ENCODE data around the gene NSL1. TPM values are rescaled to one million over a fixed set of nuclear protein-coding genes. Genes with fewer than 3 reads are reported as not detected.

The NSL1 gene
- polyA plus RNA-seq, 1 donor (not counting 4 experiments of a cell fraction or from before 2014, with no cell fraction given) = 25.5 TPM

- no peak overlapping the region for H2AFZ ChIP-seq (ENCODE audit: control insufficient read depth, low read length)
- no peaks in the 10 kb centered on the region for H3K36me3 ChIP-seq (ENCODE audit: control insufficient read depth in 2 of 2, extremely low read depth in 1 of 2, insufficient read depth in 2 of 2, low read length in 2 of 2)
- no peaks in the 10 kb centered on the region for H3K79me2 ChIP-seq (ENCODE audit: control insufficient read depth, insufficient read depth, low read length)
- dilution Hi-C loops (cut with MboI; ENCODE audit: extremely low pct_ligation_motif_present, low sequenced_read_pairs) = no loop called here
- H3K9me3 ChIP-seq (ENCODE audit: control insufficient read depth, low read depth, low read length) = no peaks in the 10 kb centered on the region
- H3K9me1 ChIP-seq (ENCODE audit: control insufficient read depth, extremely low read depth, insufficient read depth, low read length) = no peaks in the 10 kb centered on the region
- no peaks in the 10 kb centered on the region for H3K4me1 ChIP-seq (ENCODE audit: control insufficient read depth, extremely low read depth, insufficient read depth, low read length)
- TF ChIP-seq CTCF (optimal IDR thresholded peaks at IDR 0.05 in 1 of 3, IDR thresholded peaks at IDR 0.05 in 1 of 3, conservative IDR thresholded peaks at IDR 0.05 in 1 of 3; ENCODE audit: extremely low read depth in 1 of 3, insufficient read depth in 2 of 3, low read length in 3 of 3) (no peak), EZH2 (IDR thresholded peaks at IDR 0.05; ENCODE audit: low read length) (no peak)
- FAIRE-seq (no peak), DNase-seq (ENCODE audit: low read depth, low spot score) (no peak)
- no peak overlapping the region for H3K9ac ChIP-seq (ENCODE audit: control insufficient read depth, extremely low read depth, insufficient read depth, low read length)
- H3K27ac ChIP-seq (ENCODE audit: control insufficient read depth, insufficient read depth, low read length) = no peak overlapping the region
- H3K4me3 ChIP-seq (ENCODE audit: control insufficient read depth in 2 of 3, extremely low read depth in 1 of 3, insufficient read depth in 2 of 3, low read depth in 1 of 3, low read length in 3 of 3) = no peak overlapping the region
- peaks cover 35% of the 10 kb centered on the region for H3K27me3 ChIP-seq (ENCODE audit: control insufficient read depth, extremely low read depth, insufficient read depth, low read length)
- no peak overlapping the region for H3K4me2 ChIP-seq (ENCODE audit: control insufficient read depth, extremely low read depth, insufficient read depth, low read depth, low read length)
- H4K20me1 ChIP-seq (ENCODE audit: control insufficient read depth, extremely low read depth, insufficient read depth, low read length) = no peaks in the 10 kb centered on the region
Measured at GRCh38 chr1:212687811-212688210, 103.8 kb downstream of the NSL1 start.

- peaks cover 36% of the 10 kb centered on the region for H3K27me3 ChIP-seq (ENCODE audit: control insufficient read depth, extremely low read depth, insufficient read depth, low read length)
- no peaks in the 10 kb centered on the region for H3K4me1 ChIP-seq (ENCODE audit: control insufficient read depth, extremely low read depth, insufficient read depth, low read length)
- no peaks in the 10 kb centered on the region for H3K79me2 ChIP-seq (ENCODE audit: control insufficient read depth, insufficient read depth, low read length)
- no peaks in the 10 kb centered on the region for H3K9me3 ChIP-seq (ENCODE audit: control insufficient read depth, low read depth, low read length)
- TF ChIP-seq CTCF (optimal IDR thresholded peaks at IDR 0.05 in 1 of 3, IDR thresholded peaks at IDR 0.05 in 1 of 3, conservative IDR thresholded peaks at IDR 0.05 in 1 of 3; ENCODE audit: extremely low read depth in 1 of 3, insufficient read depth in 2 of 3, low read length in 3 of 3) = no peak
- no peak for TF ChIP-seq EZH2 (IDR thresholded peaks at IDR 0.05; ENCODE audit: low read length)
- H3K27ac ChIP-seq (ENCODE audit: control insufficient read depth, insufficient read depth, low read length) = no peak overlapping the region
- FAIRE-seq = no peak
- dilution Hi-C loops (cut with MboI; ENCODE audit: extremely low pct_ligation_motif_present, low sequenced_read_pairs) = no loop called here
- H3K9me1 ChIP-seq (ENCODE audit: control insufficient read depth, extremely low read depth, insufficient read depth, low read length) = no peaks in the 10 kb centered on the region
- no peaks in the 10 kb centered on the region for H3K36me3 ChIP-seq (ENCODE audit: control insufficient read depth in 2 of 2, extremely low read depth in 1 of 2, insufficient read depth in 2 of 2, low read length in 2 of 2)
- H3K4me3 ChIP-seq (ENCODE audit: control insufficient read depth in 2 of 3, extremely low read depth in 1 of 3, insufficient read depth in 2 of 3, low read depth in 1 of 3, low read length in 3 of 3) = no peak overlapping the region
- no peak for DNase-seq (ENCODE audit: low read depth, low spot score)
- H2AFZ ChIP-seq (ENCODE audit: control insufficient read depth, low read length) = no peak overlapping the region
- no peaks in the 10 kb centered on the region for H4K20me1 ChIP-seq (ENCODE audit: control insufficient read depth, extremely low read depth, insufficient read depth, low read length)
- no peak overlapping the region for H3K9ac ChIP-seq (ENCODE audit: control insufficient read depth, extremely low read depth, insufficient read depth, low read length)
- no peak overlapping the region for H3K4me2 ChIP-seq (ENCODE audit: control insufficient read depth, extremely low read depth, insufficient read depth, low read depth, low read length)
Measured at GRCh38 chr1:212686591-212686990, 105.0 kb downstream of the NSL1 start.

All from keratinocyte (primary cell).